DOHH2 (cell line): ENCODE results near the gene DCTN3.

Source experiments
- H3F3A ChIP-seq: fragments of 200-600 bp; sonication (generic), shearing (Covaris generic); 2 replicates; pipeline ENCODE4 v1.6.0; 2016; ENCODE audit warnings: antibody characterized with exemption, mild to moderate bottlenecking; ENCODE audit not compliant: control insufficient read depth, insufficient read depth
- H3K27ac ChIP-seq: fragments of 200-600 bp; sonication (generic); 2 replicates; pipeline ENCODE4 v1.5.1; 2014; ENCODE audit warnings: low read depth, mild to moderate bottlenecking, low read length, moderate library complexity
- H3K27me3 ChIP-seq: fragments of 200-600 bp; sonication (generic); 2 replicates; pipeline ENCODE4 v1.6.1; 2014; ENCODE audit warnings: mild to moderate bottlenecking, low read length, mixed read lengths; ENCODE audit not compliant: control insufficient read depth
- H3K36me3 ChIP-seq: fragments of 200-600 bp; sonication (generic); 2 replicates; pipeline ENCODE4 v1.6.1; 2014; ENCODE audit warnings: mild to moderate bottlenecking, low read length, moderate library complexity, mixed read lengths; ENCODE audit not compliant: control insufficient read depth
- H3K4me1 ChIP-seq: fragments of 200-600 bp; sonication (generic); 2 replicates; pipeline ENCODE4 v1.6.1; 2014; ENCODE audit warnings: mild to moderate bottlenecking, low read length, mixed read lengths; ENCODE audit not compliant: control insufficient read depth
- H3K4me2 ChIP-seq: fragments of 200-600 bp; sonication (generic); 2 replicates; pipeline ENCODE4 v1.6.0; 2014; ENCODE audit warnings: mild to moderate bottlenecking, low read length, moderate library complexity
- H3K4me3 ChIP-seq: fragments of 200-600 bp; sonication (generic); 2 replicates; pipeline ENCODE4 v1.5.1; 2014; ENCODE audit warnings: mild to moderate bottlenecking, low read length, mixed read lengths
- H3K79me2 ChIP-seq: fragments of 200-600 bp; sonication (generic); 2 replicates; pipeline ENCODE4 v1.6.1; 2014; ENCODE audit warnings: mild to moderate bottlenecking, low read length, mixed read lengths; ENCODE audit not compliant: control insufficient read depth
- H3K9me2 ChIP-seq: fragments of 200-600 bp; sonication (generic); replicated peaks from 2 replicates; pipeline ENCODE4 v1.6.1; 2014; ENCODE audit warnings: mild to moderate bottlenecking, low read length, mixed read lengths; ENCODE audit not compliant: control insufficient read depth
- H3K9me3 ChIP-seq: fragments of 200-600 bp; sonication (generic); 2 replicates; pipeline ENCODE4 v1.6.1; 2014; ENCODE audit warnings: antibody characterized with exemption, low read length, mixed read lengths; ENCODE audit not compliant: control insufficient read depth, insufficient read depth
- H4K20me1 ChIP-seq: fragments of 200-600 bp; sonication (generic); 2 replicates; pipeline ENCODE4 v1.6.0; 2014; ENCODE audit warnings: low read depth, mild to moderate bottlenecking, antibody characterized with exemption, low read length, moderate library complexity; ENCODE audit not compliant: control insufficient read depth, insufficient read depth
- CTCF ChIP-seq: fragments of 200-600 bp; sonication (generic); IDR thresholded peaks from one replicate; pipeline ENCODE4 v1.5.1; 2014; ENCODE audit warnings: antibody characterized with exemption, mild to moderate bottlenecking, low read depth, low read length; ENCODE audit not compliant: poor library complexity, severe bottlenecking
- EZH2phosphoT487 ChIP-seq: fragments of 200-600 bp; sonication (generic); IDR thresholded peaks from 2 replicates; pipeline ENCODE4 v1.6.1; 2017; ENCODE audit warnings: borderline replicate concordance, mild to moderate bottlenecking, antibody characterized with exemption, low read length, moderate library complexity, mixed read lengths

Gene DCTN3

GRCh38 chr9:34576597-34577399 lies 43.5 kb downstream of the DCTN3 start:
- Histone ChIP-seq H3K9me3 (no peaks in the 10 kb centered on the region), H3K27me3 (peaks cover 39% of the 10 kb centered on the region), H3K4me1 (no peaks in the 10 kb centered on the region), H3K79me2 (no peaks in the 10 kb centered on the region), H4K20me1 (no peaks in the 10 kb centered on the region), H3K36me3 (no peaks in the 10 kb centered on the region), H3F3A (no peaks in the 10 kb centered on the region), H3K27ac (no peak overlapping the region), H3K4me3 (no peak overlapping the region), H3K4me2 (no peak overlapping the region), H3K9me2 (no peaks in the 10 kb centered on the region)
- TF ChIP-seq EZH2phosphoT487 (no peak), CTCF (no peak)

GRCh38 chr9:34575862-34576596 lies 44.3 kb downstream of the DCTN3 start:
- no peak for TF ChIP-seq CTCF
- H3K4me1 ChIP-seq, result no peaks in the 10 kb centered on the region
- no peaks in the 10 kb centered on the region for H3K9me3 ChIP-seq
- peaks cover 35% of the 10 kb centered on the region for H3K27me3 ChIP-seq
- no peak overlapping the region for H3K4me2 ChIP-seq
- no peaks in the 10 kb centered on the region for H3K9me2 ChIP-seq
- no peak overlapping the region for H3K27ac ChIP-seq
- H3K36me3 ChIP-seq, result no peaks in the 10 kb centered on the region
- H3K79me2 ChIP-seq, result no peaks in the 10 kb centered on the region
- no peaks in the 10 kb centered on the region for H4K20me1 ChIP-seq
- H3K4me3 ChIP-seq, result no peak overlapping the region
- H3F3A ChIP-seq, result no peaks in the 10 kb centered on the region

GRCh38 chr9:34575241-34575640 lies 45.1 kb downstream of the DCTN3 start:
- no peaks in the 10 kb centered on the region for H3K4me1 ChIP-seq
- no peak for TF ChIP-seq CTCF
- TF ChIP-seq EZH2phosphoT487, result no peak
- no peak overlapping the region for H3K4me2 ChIP-seq
- no peaks in the 10 kb centered on the region for H3F3A ChIP-seq
- no peak overlapping the region for H3K27ac ChIP-seq
- H3K9me3 ChIP-seq, result no peaks in the 10 kb centered on the region
- no peaks in the 10 kb centered on the region for H3K9me2 ChIP-seq
- H3K27me3 ChIP-seq, result peaks cover 29% of the 10 kb centered on the region
- H3K79me2 ChIP-seq, result no peaks in the 10 kb centered on the region
- no peaks in the 10 kb centered on the region for H3K36me3 ChIP-seq
- H3K4me3 ChIP-seq, result no peak overlapping the region
- H4K20me1 ChIP-seq, result no peaks in the 10 kb centered on the region
